ENCODE measurements around the gene ZNF275. TPM values are rescaled to one million over a fixed set of nuclear protein-coding genes. Genes with fewer than 3 reads are reported as not detected.
"Not testable (repeated sequence)": the region's sequence is repeated elsewhere in the genome, so short reads cannot be mapped to it uniquely, and the experiment has no call there.

Gene ZNF275
- total RNA-seq, 4 donors from 2014 or later = 8.2 to 16.4 (median 12.1) TPM

DNA sequence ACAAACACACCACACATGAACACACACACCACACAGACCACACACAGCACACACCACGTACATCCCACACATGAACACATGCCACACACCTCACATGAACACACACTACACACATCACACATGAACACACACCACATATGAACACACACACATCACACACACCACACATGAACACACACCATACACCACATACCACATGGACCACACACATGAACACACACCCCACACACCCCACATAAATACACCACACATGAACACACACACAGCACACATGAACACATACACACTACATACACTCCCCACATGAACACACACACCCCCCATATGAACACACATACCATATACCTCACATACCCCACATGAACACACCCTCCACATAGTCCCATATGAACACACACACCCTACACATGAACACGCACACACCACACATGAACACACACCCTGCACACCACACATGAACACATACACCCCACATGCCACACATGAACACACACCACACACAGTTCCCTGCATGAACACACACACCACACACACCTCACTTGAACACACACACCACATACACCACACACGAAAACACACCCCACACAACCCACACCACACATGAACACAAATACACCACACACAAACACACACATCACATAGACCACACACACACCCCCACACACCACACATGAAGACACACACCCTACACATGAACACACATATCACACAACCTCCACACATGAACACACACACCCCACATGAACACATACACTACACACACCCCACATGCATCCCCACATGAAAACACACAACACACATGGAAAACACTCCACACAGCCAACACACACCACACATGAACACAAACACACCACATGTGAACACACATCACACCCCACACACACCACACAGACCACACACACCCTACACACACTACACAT is 48.9 kb downstream of the ZNF275 start:
- Histone ChIP-seq H3K27me3 (no peaks in the 10 kb centered on the region), H3K9me3 (no peaks in the 10 kb centered on the region), H3K4me1 (peaks cover 0 to 5% of the 10 kb centered on the region in 2 donors), H3K27ac (no peak overlapping the region), H3K4me3 (replicated peaks in 1 of 3) (no peak overlapping the region), H3K36me3 (no peaks in the 10 kb centered on the region)
- WGBS, 2 donors = 74 to 82% methylated on average over 3 of the region's 3 CpGs
- intact Hi-C loops (cut with DNase I) = no loop called here
- TF ChIP-seq POLR2A (IDR thresholded peaks at IDR 0.05) = no peak
- TF ChIP-seq, protein P1, sequence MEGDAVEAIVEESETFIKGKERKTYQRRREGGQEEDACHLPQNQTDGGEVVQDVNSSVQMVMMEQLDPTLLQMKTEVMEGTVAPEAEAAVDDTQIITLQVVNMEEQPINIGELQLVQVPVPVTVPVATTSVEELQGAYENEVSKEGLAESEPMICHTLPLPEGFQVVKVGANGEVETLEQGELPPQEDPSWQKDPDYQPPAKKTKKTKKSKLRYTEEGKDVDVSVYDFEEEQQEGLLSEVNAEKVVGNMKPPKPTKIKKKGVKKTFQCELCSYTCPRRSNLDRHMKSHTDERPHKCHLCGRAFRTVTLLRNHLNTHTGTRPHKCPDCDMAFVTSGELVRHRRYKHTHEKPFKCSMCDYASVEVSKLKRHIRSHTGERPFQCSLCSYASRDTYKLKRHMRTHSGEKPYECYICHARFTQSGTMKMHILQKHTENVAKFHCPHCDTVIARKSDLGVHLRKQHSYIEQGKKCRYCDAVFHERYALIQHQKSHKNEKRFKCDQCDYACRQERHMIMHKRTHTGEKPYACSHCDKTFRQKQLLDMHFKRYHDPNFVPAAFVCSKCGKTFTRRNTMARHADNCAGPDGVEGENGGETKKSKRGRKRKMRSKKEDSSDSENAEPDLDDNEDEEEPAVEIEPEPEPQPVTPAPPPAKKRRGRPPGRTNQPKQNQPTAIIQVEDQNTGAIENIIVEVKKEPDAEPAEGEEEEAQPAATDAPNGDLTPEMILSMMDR (IDR thresholded peaks at IDR 0.05) = no peak
- DNase-seq = no peak

DNA sequence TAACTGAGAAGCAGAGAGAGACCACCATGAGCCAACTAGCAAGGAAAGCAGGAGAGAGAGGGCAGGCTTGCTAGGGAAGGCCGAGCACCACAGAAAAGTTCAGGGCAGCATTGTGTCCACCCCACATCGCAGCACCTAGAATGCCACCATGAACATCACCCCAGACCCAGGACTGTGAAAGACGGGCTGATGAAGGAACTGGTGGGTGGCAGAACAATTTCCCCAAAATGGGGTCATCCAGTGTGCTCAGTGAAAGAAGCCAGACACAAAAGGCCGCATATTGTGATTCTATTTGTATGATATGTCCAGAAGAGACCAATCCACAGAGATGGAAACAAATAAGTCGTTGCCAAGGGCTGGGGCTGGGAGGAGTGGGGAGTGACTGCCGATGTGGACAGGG is 50.4 kb downstream of the ZNF275 start:
- Histone ChIP-seq H3K27ac (no peak overlapping the region), H3K4me3 (replicated peaks in 1 of 3) (no peak overlapping the region), H3K27me3 (no peaks in the 10 kb centered on the region), H3K9me3 (no peaks in the 10 kb centered on the region), H3K4me1 (peaks cover 0 to 5% of the 10 kb centered on the region in 2 donors), H3K36me3 (no peaks in the 10 kb centered on the region)
- TF ChIP-seq, protein P1 (IDR thresholded peaks at IDR 0.05) = no peak
- no peak for TF ChIP-seq POLR2A (IDR thresholded peaks at IDR 0.05)
- 94 to 96% methylated on average over 5 to 6 of the region's 6 CpGs for WGBS, 2 donors
- intact Hi-C loops (cut with DNase I) = no loop called here
- no peak for DNase-seq

- H3K27ac ChIP-seq; H3K4me1 ChIP-seq; H3K27me3 ChIP-seq; DNase-seq; H3K4me3 ChIP-seq (replicated peaks in 1 of 3); intact Hi-C loops (cut with DNase I); H3K9me3 ChIP-seq; H3K36me3 ChIP-seq: not testable (repeated sequence)
- WGBS, 2 donors = 74 to 80% methylated on average over 2 of the region's 2 CpGs
These were observed 51.0 kb downstream of the ZNF275 start for GRCh38 chrX:153384973-153385372.

- H3K9me3 ChIP-seq = no peaks in the 10 kb centered on the region
- H3K27me3 ChIP-seq = no peaks in the 10 kb centered on the region
- no peak overlapping the region for H3K4me3 ChIP-seq (replicated peaks in 1 of 3)
- TF ChIP-seq POLR2A (IDR thresholded peaks at IDR 0.05) = no peak
- TF ChIP-seq, protein P1 (IDR thresholded peaks at IDR 0.05) = no peak
- H3K27ac ChIP-seq = no peak overlapping the region
- H3K36me3 ChIP-seq = no peaks in the 10 kb centered on the region
- H3K4me1 ChIP-seq = no peaks in the 10 kb centered on the region
- WGBS, 2 donors = 82 to 86% methylated on average over 5 of the region's 5 CpGs
- no peak for DNase-seq
- intact Hi-C loops (cut with DNase I) = no loop called here
These were observed 52.1 kb downstream of the ZNF275 start for GRCh38 chrX:153386097-153386496.

DNA sequence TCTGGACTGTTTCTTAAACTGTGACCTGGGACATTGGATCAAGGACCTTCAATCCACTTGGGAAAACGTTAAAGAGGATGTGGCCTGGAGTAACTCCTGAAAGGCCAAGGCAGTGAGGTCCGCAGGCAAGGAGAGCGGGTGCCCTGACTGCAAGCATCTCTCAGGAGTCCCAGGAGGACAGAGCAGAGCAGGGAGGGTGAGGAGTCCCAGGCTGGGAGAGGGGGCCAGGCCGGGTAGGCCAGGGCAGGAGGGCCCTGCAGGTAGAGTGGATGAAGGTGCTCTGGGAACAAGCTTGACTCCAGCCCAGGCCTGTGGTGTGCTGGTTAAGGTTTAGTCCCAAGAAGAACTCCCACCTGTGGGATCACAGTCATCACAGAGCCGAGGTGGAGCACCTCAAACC is 53.4 kb downstream of the ZNF275 start:
- intact Hi-C loops (cut with DNase I) = no loop called here
- Histone ChIP-seq H3K4me1 (no peaks in the 10 kb centered on the region), H3K4me3 (replicated peaks in 1 of 3) (no peak overlapping the region), H3K36me3 (no peaks in the 10 kb centered on the region), H3K9me3 (no peaks in the 10 kb centered on the region), H3K27me3 (no peaks in the 10 kb centered on the region), H3K27ac (no peak overlapping the region)
- no peak for TF ChIP-seq POLR2A (IDR thresholded peaks at IDR 0.05)
- TF ChIP-seq, protein P1 (IDR thresholded peaks at IDR 0.05) = no peak
- WGBS, 2 donors = 70 to 89% methylated on average over 4 to 5 of the region's 5 CpGs
- DNase-seq = no peak
